BJ (cell line): ENCODE measurements around the gene ARHGEF28. TPM values are rescaled to one million over a fixed set of nuclear protein-coding genes. Genes with fewer than 3 reads are reported as not detected.

Experiments
- CTCF ChIA-PET: fragments of 350-600 bp; formaldehyde crosslinking; extraction: SDS; loops from one replicate; lab custom pipeline; 2021; ENCODE audit warnings: antibody characterized with exemption, inconsistent platforms; lab: Yijun Ruan, JAX
- POLR2A ChIA-PET: fragments of 300-600 bp; sonication (Branson Sonifier 250); formaldehyde crosslinking; extraction: SDS; loops from one replicate; lab custom pipeline; 2021; ENCODE audit warnings: antibody characterized with exemption; lab: Charles Lee
- DNase-seq: peaks from one replicate; pipeline ENCODE4 v3.0.0-alpha.2; 2011; ENCODE audit warnings: low read depth
- H3K27me3 ChIP-seq: 2 replicates; pipeline ENCODE4 v1.6.0; 2011; ENCODE audit warnings: low read length; ENCODE audit not compliant: control insufficient read depth, insufficient read depth
- H3K36me3 ChIP-seq: 2 replicates; pipeline ENCODE4 v1.5.1; 2011; ENCODE audit warnings: low read length; ENCODE audit not compliant: control insufficient read depth, insufficient read depth
- H3K4me3 ChIP-seq: 2 replicates; pipeline ENCODE4 v1.5.1; 2011; ENCODE audit warnings: low read depth, mild to moderate bottlenecking, control low read depth, low read length
- CTCF ChIP-seq: IDR thresholded peaks from 2 replicates; pipeline ENCODE4 v1.5.1; 2011; ENCODE audit warnings: low read depth, mild to moderate bottlenecking, control low read depth, inconsistent platforms, low read length, moderate library complexity; ENCODE audit not compliant: insufficient read depth
- polyA plus RNA-seq: library from polyadenylated mRNA; depleted of rRNA; stranded (reverse); fragments of >200 nt; gene quantifications from 2 replicates; pipeline ENCODE4 v1.2.3, GENCODE V29; 2011

ARHGEF28 gene
- polyA plus RNA-seq, 1 experiment = 2.8 TPM

GRCh38 chr5:73664796-73665195 is 38.8 kb downstream of the ARHGEF28 start:
- no peak for TF ChIP-seq CTCF
- H3K36me3 ChIP-seq = no peaks in the 10 kb centered on the region
- ChIA-PET CTCF (no interaction called here), POLR2A (no interaction called here)
- no peaks in the 10 kb centered on the region for H3K27me3 ChIP-seq
- DNase-seq = no peak
- no peak overlapping the region for H3K4me3 ChIP-seq

GRCh38 chr5:73666891-73667290 is 40.9 kb downstream of the ARHGEF28 start:
- CTCF ChIA-PET = no interaction called here
- no peak overlapping the region for H3K4me3 ChIP-seq
- no peaks in the 10 kb centered on the region for H3K27me3 ChIP-seq
- DNase-seq = no peak
- TF ChIP-seq CTCF = no peak
- no peaks in the 10 kb centered on the region for H3K36me3 ChIP-seq
- POLR2A ChIA-PET = no interaction called here

- no peak for TF ChIP-seq CTCF
Observed at GRCh38 chr5:73668017-73668416, 42.0 kb downstream of the ARHGEF28 start.

GRCh38 chr5:73668486-73669111 is 42.6 kb downstream of the ARHGEF28 start:
- no peaks in the 10 kb centered on the region for H3K36me3 ChIP-seq
- no peaks in the 10 kb centered on the region for H3K27me3 ChIP-seq
- no peak overlapping the region for H3K4me3 ChIP-seq
- TF ChIP-seq CTCF = no peak
- ChIA-PET CTCF (interaction anchor here (1.1 kb wide), 1 partner anchor 13 kb away, joined by 3 read pairs; no protein-coding TSS in a partner anchor), POLR2A (no interaction called here)
- no peak for DNase-seq

More at GRCh38 chr5:73668017-73668416, 42.0 kb downstream of the ARHGEF28 start:
- no peaks in the 10 kb centered on the region for H3K36me3 ChIP-seq
- no peak overlapping the region for H3K4me3 ChIP-seq
- POLR2A ChIA-PET = no interaction called here
- CTCF ChIA-PET = no interaction called here
- no peak for DNase-seq
- H3K27me3 ChIP-seq = no peaks in the 10 kb centered on the region

GRCh38 chr5:73670731-73671130 is 44.7 kb downstream of the ARHGEF28 start:
- DNase-seq = no peak
- ChIA-PET POLR2A (no interaction called here), CTCF (no interaction called here)
- Histone ChIP-seq H3K4me3 (no peak overlapping the region), H3K36me3 (no peaks in the 10 kb centered on the region), H3K27me3 (no peaks in the 10 kb centered on the region)
- TF ChIP-seq CTCF = no peak
